Measurements from ENCODE around the gene BEST1.
"Not testable (repeated sequence)": the region's sequence is repeated elsewhere in the genome, so short reads cannot be mapped to it uniquely, and the experiment has no call there.

Gene BEST1

DNA sequence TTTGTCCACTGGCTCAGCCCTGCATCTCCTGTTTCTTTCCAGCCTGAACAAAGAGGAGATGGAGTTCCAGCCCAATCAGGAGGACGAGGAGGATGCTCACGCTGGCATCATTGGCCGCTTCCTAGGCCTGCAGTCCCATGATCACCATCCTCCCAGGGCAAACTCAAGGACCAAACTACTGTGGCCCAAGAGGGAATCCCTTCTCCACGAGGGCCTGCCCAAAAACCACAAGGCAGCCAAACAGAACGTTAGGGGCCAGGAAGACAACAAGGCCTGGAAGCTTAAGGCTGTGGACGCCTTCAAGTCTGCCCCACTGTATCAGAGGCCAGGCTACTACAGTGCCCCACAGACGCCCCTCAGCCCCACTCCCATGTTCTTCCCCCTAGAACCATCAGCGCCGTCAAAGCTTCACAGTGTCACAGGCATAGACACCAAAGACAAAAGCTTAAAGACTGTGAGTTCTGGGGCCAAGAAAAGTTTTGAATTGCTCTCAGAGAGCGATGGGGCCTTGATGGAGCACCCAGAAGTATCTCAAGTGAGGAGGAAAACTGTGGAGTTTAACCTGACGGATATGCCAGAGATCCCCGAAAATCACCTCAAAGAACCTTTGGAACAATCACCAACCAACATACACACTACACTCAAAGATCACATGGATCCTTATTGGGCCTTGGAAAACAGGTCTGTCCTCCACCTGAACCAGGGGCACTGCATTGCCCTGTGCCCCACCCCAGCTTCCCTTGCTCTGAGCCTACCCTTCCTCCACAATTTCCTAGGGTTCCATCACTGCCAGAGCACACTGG lies 12.3 kb downstream of the BEST1 start:
- peaks cover 35% of the 10 kb centered on the region for H3K4me1 Mint-ChIP-seq (ENCODE audit: low read depth)
- H3K27me3 Mint-ChIP-seq = no peaks in the 10 kb centered on the region
- peaks cover 20% of the 10 kb centered on the region for H3K36me3 Mint-ChIP-seq
- H3K9me3 Mint-ChIP-seq (ENCODE audit: low read depth) = no peaks in the 10 kb centered on the region
- H3K4me3 Mint-ChIP-seq = no peak overlapping the region
- H3K27ac Mint-ChIP-seq = peak overlapping the region; percentile 54

DNA sequence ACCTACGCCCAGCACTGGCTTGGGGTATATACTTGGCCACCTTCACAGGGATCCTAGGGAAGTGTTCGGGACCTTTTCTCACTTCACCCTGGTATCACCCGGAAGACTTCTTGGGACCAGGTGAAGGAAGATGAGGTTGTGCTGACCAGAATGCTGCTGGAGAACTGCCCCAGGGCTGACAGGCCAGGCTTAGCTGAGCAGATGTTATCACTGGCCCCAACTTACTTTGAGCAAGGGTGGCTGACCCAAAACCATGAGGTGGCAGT lies 12.8 kb downstream of the BEST1 start:
- Mint-ChIP-seq H3K4me1 (ENCODE audit: low read depth) (peaks cover 35% of the 10 kb centered on the region), H3K27me3 (no peaks in the 10 kb centered on the region), H3K4me3 (no peak overlapping the region), H3K36me3 (peaks cover 20% of the 10 kb centered on the region), H3K27ac (peak overlapping the region; percentile 54), H3K9me3 (ENCODE audit: low read depth) (no peaks in the 10 kb centered on the region)

DNA sequence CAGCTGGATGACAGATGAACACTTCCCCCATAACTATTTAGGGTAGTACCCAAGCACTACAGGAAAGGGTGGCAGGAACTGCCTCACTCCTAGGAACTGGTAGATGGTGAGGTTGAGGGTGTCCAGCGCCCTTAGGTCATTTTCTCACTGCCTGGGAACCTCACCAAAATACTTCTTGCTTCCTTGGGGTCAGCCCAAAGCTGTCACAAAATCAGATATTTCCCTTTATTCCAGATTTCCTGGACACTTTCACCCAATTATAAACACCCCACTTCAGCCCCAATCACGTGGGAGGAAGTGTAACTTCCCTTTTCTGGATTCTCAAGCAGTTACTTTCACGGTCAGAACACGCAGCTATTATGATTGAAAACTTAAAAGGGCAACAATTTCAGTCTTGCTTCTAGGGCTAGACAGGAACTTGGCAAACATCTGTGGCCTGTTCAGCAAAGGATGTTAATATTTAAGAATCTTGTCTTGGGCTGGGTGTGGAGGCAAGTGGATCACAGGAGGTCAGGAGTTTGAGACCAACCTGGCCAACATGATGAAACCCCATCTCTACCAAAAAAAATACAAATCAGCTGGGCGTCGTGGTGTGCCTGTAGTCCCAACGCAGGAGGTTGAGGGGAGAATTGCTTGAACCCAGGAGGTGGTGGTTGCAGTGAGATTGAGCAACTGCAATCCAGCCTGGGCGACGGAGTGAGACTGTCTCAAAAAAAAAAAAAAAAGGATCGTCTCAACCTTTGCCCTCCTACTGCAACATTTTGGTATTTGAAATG lies 13.3 kb downstream of the BEST1 start:
- Mint-ChIP-seq H3K4me1 (ENCODE audit: low read depth) (peaks cover 37% of the 10 kb centered on the region), H3K27me3 (no peaks in the 10 kb centered on the region), H3K4me3 (peak overlapping the region; percentile 94), H3K36me3 (peaks cover 20% of the 10 kb centered on the region), H3K9me3 (ENCODE audit: low read depth) (no peaks in the 10 kb centered on the region), H3K27ac (peak overlapping the region; percentile 54)

DNA sequence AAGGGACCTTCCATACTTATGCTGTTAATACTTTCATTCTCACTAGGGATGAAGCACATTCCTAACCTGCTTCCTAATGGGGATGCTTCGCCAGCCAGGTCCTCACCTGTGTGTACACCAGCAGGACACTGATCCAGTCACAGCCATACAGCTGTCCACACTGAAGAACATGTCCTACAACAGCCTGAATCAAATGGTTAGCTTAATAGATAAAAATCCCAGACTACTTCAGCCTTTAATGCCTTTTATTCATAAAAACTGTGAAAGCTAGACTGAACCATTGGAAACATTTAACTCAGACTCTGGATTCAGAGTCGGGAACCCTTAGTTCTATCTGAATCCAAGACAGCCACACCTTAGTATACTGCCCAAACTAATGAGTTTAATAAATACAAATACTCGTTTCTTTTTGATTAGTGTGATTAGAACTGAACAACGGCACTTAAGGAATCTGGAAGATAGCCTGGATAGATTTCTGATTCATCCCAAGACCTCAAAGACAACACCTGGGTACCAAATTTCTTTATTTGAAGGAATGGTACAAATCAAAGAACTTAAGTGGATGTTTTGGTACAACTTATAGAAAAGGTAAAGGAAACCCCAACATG lies 14.0 kb downstream of the BEST1 start:
- Mint-ChIP-seq H3K4me1 (ENCODE audit: low read depth) (peaks cover 42% of the 10 kb centered on the region), H3K27me3 (no peaks in the 10 kb centered on the region), H3K36me3 (peaks cover 20% of the 10 kb centered on the region), H3K4me3 (peak overlapping the region; percentile 94), H3K9me3 (ENCODE audit: low read depth) (no peaks in the 10 kb centered on the region), H3K27ac (no peak overlapping the region)

DNA sequence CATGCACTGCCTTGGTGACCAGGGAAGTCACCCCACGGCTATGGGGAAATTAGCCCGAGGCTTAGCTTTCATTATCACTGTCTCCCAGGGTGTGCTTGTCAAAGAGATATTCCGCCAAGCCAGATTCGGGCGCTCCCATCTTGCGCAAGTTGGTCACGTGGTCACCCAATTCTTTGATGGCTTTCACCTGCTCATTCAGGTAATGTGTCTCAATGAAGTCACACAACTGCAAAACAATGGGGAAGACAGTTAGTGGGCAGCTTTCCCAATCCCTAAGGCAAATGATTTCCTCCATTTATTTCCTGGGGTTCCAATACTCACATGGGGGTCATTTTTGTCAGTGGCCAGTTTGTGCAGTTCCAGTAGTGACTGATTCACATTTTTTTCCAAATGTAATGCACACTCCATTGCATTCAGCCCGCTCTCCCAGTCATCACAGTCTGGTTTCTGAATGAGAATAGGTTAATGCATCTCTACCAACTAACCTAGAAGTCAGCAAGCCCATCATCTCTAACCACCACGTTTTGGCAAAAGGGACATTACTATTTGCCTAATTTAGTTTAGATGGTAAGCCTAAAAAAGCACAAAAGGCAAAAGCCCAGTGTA lies 14.6 kb downstream of the BEST1 start:
- H3K27me3 Mint-ChIP-seq; H3K9me3 Mint-ChIP-seq (ENCODE audit: low read depth): not testable (repeated sequence)
- Mint-ChIP-seq H3K36me3 (peaks cover 20% of the 10 kb centered on the region), H3K4me1 (ENCODE audit: low read depth) (peaks cover 47% of the 10 kb centered on the region), H3K4me3 (peak overlapping the region; percentile 94), H3K27ac (peak overlapping the region; percentile 17)

DNA sequence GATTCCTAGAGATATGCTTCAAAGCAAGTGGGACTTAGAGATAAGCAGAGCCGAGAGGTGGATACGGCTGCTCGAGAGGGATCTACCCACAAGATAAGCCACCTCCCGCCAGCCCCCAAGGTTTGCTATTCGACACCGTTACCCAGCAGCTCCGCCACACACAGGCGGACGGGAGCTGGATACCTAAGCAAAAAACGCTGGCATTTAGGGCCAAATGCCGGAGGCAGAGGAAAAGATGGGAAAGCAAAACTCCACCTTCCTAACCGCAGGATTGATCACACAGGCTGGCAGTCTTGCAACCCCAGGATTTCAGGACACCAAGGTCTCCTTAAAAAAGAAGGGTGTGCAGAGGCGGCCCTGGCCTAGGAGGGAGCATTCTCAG lies 16.6 kb downstream of the BEST1 start:
- Mint-ChIP-seq H3K27ac (peak overlapping the region; percentile 88), H3K9me3 (ENCODE audit: low read depth) (no peaks in the 10 kb centered on the region), H3K4me3 (peak overlapping the region; percentile 94), H3K27me3 (no peaks in the 10 kb centered on the region), H3K4me1 (ENCODE audit: low read depth) (peaks cover 63% of the 10 kb centered on the region), H3K36me3 (peaks cover 20% of the 10 kb centered on the region)

DNA sequence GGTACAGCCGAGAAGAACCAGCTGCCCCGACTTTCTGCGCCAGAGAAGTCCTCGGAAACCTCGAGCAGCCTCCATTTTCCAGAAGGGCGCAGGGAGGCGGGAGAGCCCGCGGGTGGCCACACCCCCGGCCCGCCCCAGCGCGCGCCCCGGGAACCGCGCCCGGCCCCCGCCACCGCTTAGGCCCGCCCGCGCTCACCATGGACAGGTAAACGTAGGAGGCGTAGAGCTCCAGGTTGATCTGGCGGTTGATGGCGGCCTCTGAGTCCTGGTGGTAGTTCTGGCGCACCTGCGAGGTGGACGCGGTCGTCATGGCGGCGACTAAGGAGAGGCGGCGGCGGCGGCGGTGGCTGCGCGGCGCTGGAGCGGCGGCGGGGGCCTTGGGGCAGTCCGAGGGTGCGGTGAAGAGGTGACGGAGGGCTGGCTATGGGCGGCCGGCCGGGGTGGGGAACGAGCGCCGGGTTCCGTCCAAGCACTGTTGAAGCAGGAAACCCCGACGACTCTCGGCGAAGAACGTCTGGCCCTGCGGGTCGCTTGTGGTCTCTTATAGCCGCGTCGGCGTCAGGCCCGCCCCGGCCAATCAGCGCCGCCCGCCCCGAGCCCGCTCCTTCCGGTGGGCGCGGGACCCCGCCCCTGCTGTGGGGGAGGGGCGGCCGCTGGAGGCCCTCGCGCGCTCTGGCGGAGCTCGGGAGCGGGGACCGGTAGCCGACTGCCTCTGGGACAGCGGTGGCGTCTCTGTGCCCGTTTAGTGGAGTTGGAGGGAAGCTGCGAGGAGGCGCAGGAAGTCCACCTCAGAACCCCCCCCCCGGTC lies 17.2 kb downstream of the BEST1 start, which contains the start of gene FTH1:
FTH1 (minus strand) TSS at position 519 of the 808 bp plus-strand sequence; CDS start at position 310, 209 bp downstream.
- no peaks in the 10 kb centered on the region for H3K27me3 Mint-ChIP-seq
- H3K36me3 Mint-ChIP-seq = peaks cover 20% of the 10 kb centered on the region
- H3K4me3 Mint-ChIP-seq = peak within 1 kb of the TSS; percentile 94
- peak within 1 kb of the TSS; percentile 88 for H3K27ac Mint-ChIP-seq
- H3K9me3 Mint-ChIP-seq (ENCODE audit: low read depth) = no peaks in the 10 kb centered on the region
- H3K4me1 Mint-ChIP-seq (ENCODE audit: low read depth) = peaks cover 66% of the 10 kb centered on the region

DNA sequence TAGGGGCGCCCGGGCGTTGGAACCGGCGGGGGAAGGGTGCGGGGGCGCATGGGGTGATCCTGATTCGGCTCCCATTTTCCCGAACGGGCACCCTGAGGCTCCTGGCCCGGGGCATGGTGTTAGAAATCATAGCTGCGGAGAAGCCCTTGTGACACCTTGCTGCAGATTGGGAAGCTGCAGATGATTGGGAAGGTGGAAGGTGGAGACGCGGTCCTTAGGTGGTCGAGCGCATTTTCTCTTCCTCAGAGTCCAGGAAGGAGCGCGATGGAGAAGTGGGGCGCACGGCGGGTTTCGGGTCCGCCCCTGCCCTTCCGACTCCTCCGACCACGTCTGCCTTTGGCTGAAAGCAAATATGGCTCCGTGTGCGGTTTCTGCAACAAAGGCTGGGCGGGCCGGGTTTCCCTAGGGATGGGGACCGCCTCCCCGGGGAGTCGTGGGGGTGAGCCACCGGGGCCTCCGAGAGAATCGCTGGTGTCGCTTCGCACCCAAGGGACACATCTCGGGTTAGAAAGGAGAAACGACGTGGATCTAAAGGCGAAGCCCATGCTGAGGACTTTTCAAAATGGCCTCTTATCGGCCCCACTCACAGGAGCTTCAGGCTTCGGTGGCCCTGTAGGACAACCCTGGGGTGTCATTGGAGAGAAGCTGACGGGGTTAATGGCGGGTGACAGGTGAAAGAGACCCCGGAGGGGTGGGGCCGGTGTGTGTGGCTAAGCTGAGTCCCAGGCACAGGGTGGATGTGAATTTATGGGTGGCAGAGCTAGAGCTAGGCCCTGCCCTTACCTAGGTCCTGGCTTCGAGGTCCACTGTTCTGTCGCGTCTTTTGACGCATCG lies 18.0 kb downstream of the BEST1 start:
- H3K27ac Mint-ChIP-seq = peak overlapping the region; percentile 86
- H3K4me1 Mint-ChIP-seq (ENCODE audit: low read depth) = peaks cover 69% of the 10 kb centered on the region
- peaks cover 20% of the 10 kb centered on the region for H3K36me3 Mint-ChIP-seq
- no peaks in the 10 kb centered on the region for H3K9me3 Mint-ChIP-seq (ENCODE audit: low read depth)
- H3K4me3 Mint-ChIP-seq = peak overlapping the region; percentile 87
- H3K27me3 Mint-ChIP-seq = no peaks in the 10 kb centered on the region

DNA sequence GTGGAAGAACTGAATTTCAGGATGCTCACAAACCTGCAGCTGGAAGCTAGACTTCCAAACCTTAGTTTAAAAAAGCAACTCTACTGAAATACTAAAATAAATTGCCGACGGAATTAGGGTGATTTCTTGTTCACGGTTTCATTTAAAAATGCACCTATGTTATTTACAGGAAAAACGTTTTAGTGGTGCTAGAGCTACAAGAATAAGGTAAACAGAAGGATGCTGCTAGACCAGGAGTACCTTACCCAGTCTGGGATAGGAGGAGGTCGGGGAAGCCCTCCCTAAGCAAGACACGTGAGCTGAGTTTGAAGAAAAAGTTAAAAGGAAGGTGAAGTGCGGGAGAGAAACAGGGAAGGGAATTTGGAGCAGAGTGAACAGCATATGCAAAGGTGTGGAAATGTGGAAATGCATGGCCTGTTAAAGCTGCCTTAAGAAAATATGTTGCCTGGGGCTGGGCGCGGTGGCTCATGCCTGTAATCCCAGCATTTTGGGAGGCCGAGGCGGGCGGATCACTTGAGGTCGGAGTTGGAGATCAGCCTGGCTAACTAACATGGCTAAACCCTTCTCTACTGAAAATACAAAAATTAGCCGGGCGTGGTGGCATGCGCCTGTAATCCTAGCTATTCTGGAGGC lies 18.7 kb downstream of the BEST1 start:
- peak overlapping the region; percentile 86 for H3K27ac Mint-ChIP-seq
- peaks cover 66% of the 10 kb centered on the region for H3K4me1 Mint-ChIP-seq (ENCODE audit: low read depth)
- H3K27me3 Mint-ChIP-seq = no peaks in the 10 kb centered on the region
- H3K36me3 Mint-ChIP-seq = peaks cover 15% of the 10 kb centered on the region
- no peaks in the 10 kb centered on the region for H3K9me3 Mint-ChIP-seq (ENCODE audit: low read depth)
- peak overlapping the region; percentile 87 for H3K4me3 Mint-ChIP-seq

DNA sequence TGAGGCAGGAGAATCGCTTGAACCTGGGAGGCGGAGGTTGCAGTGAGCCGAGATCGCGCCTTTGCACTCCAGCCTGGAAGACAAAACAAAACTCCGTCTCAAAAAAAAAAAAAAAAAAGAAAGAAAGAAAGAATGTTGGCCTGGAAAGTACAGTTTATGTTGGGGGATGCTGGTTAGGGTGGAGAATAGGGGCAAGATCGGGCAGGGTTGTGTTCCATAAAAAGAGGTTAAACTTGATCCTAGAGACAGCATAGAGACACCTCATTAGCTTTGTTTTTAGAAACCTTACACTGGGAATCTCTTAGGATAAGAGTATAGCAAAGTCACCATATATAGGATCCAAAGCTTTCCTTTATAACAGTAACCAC lies 19.2 kb downstream of the BEST1 start:
- no peaks in the 10 kb centered on the region for H3K9me3 Mint-ChIP-seq (ENCODE audit: low read depth)
- peak overlapping the region; percentile 55 for H3K4me3 Mint-ChIP-seq
- H3K4me1 Mint-ChIP-seq (ENCODE audit: low read depth) = peaks cover 61% of the 10 kb centered on the region
- peaks cover 10% of the 10 kb centered on the region for H3K36me3 Mint-ChIP-seq
- peak overlapping the region; percentile 68 for H3K27ac Mint-ChIP-seq
- no peaks in the 10 kb centered on the region for H3K27me3 Mint-ChIP-seq

DNA sequence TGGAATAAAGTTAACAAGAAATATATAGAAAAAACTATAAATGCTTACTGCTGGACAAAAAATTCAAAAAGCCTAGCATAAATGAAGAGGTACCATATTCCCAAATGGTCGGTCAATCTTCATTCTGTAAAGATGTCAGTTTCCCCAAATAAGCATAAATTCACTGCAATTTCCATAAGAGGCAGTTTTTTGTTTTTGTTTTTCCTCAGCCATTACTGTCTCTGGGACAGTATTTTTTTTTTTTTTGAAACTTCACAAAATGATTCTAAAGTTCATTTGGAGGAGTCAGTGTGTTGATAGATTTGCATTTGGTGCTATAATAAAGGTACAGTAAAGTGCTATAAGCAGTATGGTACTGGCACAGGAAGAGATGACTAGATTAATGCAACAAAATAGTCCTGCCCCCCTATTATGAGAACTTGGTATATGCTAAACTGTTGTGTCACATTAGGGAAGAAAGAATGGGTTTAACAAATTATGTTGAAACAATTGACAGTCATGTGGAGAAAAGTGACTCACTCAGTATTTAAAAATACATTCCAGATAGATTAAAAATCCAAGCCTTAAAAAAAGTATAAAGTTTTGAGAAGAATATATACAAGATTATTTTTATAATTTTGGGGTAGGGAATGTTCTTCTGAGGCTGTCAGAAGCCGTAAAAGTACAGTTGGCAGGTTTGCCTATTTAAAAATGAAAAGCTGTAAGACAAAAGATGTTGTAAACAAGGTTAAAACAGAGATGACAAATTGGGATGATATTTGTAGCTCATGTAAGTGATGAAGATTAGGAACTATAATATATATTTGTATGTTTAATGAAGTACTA lies 19.9 kb downstream of the BEST1 start:
- Mint-ChIP-seq H3K27ac (peak overlapping the region; percentile 28), H3K4me1 (ENCODE audit: low read depth) (peaks cover 54% of the 10 kb centered on the region)

DNA sequence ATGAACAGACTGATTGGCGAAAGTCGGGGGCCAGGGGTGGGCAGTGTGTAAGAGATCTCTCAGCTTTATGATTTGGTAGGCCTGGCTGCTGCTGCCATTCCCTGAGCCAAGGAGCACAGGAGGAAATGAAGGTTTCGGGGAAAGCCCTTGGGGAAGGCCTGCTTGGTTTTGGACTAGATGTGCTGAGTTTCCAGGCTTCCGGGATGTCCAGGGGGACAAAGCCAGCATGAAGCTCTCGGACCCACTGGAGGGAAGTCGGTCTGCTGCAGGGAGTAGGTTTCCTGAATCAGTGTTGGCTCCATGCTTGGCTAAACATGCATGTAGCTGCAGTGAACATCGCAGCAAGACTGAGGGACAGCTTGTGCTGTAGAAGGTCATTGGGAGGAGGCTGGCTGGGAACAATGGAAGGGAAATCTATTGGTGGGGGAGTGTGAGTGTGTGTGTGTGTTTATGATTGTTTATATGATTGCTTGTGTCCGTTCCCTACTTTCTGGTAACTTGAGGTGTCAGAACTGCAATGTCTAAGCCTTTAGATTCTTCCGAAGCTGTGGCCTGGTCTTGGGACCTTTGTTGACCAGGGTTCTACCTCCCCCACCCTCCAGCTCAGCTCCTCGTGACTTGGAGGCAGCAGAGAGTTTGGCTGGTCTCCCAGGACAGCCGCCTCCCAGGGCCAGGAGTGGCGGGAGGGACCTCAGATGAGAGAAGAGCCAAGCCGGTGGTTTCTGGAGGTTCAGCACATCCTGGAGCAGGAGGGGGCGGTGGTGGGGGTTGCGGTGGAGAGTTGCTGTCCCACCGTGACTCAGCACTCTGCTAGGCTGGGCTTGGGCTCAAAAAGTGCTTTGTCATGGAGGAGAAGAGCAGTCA lies 21.3 kb downstream of the BEST1 start:
- H3K36me3 Mint-ChIP-seq = peaks cover under 1% of the 10 kb centered on the region
- peak overlapping the region; percentile 67 for H3K27ac Mint-ChIP-seq
- H3K9me3 Mint-ChIP-seq (ENCODE audit: low read depth) = no peaks in the 10 kb centered on the region

More for the DNA sequence above, 19.9 kb downstream of the BEST1 start:
- Mint-ChIP-seq H3K36me3 (peaks cover 7% of the 10 kb centered on the region), H3K9me3 (ENCODE audit: low read depth) (no peaks in the 10 kb centered on the region), H3K4me3 (peak overlapping the region; percentile 25), H3K27me3 (no peaks in the 10 kb centered on the region)

More for the DNA sequence above, 21.3 kb downstream of the BEST1 start:
- no peaks in the 10 kb centered on the region for H3K27me3 Mint-ChIP-seq
- peak overlapping the region; percentile 36 for H3K4me3 Mint-ChIP-seq
- H3K4me1 Mint-ChIP-seq (ENCODE audit: low read depth) = peaks cover 46% of the 10 kb centered on the region

All from activated naive CD8-positive, alpha-beta T cell (primary cell).